Measurements from ENCODE around the gene CDT1.
A peak's percentile ranks its signal among the peaks of the same experiment; 100 is the strongest.
"Not testable (repeated sequence)": the region's sequence is repeated elsewhere in the genome, so short reads cannot be mapped to it uniquely, and the experiment has no call there.

CDT1 gene

DNA sequence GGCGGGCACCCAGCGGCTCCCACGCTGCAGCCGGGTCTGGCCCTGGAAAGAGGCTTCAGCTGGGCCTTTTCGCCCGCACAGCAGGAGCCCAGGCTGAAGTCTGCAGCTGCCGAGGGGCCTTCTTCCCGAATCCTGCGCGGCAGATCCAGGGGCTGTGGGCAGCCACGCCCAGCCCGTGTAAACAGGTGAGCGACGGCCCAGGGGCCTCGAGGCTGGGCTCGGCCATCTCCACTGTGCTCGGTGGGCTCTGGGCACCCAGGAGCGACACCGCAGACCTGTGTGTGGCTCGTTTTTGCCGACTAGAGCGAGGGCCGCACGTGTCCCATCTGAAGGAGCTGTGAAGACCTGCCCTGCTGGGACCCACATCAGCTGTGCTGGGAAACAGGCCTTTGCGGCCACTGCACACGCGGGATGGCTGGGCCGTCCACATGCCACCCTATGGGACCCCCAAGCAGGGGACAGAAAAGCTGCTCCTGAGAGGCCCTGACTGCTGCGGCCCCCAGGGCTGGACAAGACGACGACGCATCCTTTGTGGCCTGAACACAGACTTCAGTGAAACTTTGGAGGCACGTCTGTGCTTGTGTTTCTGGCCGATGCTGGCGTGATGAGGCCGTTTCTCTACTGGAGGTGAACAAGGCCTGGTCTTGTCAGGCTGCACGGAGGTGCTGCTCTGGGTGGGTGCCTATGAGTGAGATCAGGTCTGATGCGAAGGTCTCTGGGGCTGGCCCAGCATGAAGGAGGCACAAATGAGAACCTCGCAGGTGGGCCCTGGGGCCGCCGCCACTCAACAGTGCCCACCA, 13.3 kb downstream of the CDT1 start:
- DNase-seq (ENCODE audit: low spot score), result no peak

DNA sequence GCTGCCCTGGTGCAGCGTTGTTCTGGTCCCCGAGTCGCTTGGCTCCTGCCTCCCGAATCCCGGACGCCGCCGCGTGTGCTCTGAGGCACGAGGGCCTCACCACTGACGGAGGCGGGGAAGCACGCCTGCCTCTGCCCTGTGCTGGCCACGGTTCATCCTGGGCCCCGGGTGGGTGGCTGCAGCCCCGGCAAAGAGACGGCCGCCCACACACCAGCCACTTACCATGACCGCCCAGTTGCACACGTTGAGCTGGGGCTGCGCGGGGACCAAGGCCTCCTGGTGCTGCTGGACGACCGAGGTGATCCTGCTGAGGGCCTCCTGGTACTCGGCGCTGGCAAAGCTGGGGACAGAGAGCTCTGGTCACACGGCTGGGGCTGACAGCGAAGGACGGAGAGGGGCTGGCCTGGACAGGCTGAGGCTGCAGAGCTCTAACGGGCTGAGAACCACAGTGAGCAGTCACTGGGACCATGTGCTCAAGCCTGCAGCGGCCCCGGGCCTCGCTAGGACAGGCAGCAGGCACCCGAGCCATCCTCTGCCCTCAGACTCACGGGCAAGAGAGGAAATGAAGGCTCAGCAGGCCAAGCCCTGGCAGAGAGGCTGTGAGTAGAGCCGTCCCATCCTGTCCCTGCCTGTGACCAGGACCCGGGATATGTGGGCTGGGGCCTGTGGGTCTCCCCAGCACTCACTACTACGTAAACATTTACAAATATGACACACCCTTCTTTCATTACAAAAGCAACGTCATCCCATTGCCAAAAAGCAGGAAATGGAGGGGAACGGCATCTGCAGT, 14.4 kb downstream of the CDT1 start:
- DNase-seq (ENCODE audit: low spot score), result no peak

DNA sequence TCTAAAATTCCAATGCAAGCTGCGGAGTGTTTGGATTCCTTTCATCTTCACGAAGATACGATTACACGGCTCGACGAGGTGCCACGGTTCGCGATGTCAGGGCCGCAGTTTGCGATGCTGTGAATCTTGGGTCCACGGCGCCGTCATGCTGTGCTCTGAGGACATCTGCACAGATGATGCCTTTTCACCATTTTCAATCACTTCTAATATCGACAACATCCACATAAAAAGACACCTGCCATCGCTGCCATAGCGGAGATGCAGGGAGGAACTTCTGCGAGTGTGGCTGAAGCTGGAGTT, 14.9 kb downstream of the CDT1 start:
- DNase-seq (ENCODE audit: low spot score), result no peak

DNA sequence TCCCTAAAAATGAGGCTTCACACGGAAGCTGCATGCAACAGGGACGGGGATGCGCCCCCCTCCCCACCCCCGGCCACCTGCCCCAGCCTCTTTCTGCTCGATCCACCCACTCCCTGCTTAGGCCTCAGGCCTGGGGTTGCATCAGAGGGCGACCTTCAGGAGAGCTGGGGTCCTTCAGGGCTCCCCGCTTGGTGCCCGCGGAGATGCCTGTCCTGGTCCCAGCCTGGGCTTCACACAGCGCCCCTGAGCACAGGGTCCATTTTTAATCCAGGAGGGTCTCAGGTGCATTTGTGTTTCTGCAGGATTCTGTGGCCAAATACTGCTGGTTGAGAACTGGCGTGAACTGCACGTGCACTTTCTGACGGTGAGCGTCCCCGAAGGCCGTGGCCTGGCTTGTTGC, 15.5 kb downstream of the CDT1 start:
- DNase-seq (ENCODE audit: low spot score), result no peak

DNA sequence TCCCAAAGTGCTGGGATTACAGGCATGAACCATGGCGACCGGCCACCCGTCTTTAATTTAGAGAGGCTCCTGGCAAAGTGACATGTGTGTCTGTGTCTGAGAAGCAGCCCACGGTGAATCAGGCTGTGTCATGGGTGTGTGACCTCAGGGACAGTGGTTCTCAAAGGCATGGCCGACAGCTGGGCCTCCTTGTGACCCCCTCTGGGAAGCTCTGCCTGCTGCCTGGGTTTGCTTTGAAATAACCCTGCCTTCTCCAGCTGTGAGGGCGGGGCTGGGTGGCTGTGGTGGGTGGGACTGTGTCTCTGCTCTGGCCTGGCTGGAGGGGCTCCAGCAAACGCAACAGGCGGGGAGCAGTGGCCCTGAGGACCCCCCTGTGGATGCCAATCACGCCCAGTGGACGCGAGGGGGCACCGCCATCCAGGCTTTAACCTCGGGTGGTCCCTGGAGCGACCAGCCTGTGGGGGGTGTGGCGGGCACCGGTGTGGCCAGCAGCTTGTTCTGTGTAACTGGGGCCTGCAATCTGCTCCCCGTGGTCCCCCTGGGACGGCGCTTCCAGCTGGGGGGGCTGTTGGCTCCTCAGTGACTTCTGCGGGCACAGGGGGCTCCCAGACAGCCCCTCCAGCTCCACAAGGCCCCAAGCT, 16.9 kb downstream of the CDT1 start:
- no peak for DNase-seq (ENCODE audit: low spot score)

DNA sequence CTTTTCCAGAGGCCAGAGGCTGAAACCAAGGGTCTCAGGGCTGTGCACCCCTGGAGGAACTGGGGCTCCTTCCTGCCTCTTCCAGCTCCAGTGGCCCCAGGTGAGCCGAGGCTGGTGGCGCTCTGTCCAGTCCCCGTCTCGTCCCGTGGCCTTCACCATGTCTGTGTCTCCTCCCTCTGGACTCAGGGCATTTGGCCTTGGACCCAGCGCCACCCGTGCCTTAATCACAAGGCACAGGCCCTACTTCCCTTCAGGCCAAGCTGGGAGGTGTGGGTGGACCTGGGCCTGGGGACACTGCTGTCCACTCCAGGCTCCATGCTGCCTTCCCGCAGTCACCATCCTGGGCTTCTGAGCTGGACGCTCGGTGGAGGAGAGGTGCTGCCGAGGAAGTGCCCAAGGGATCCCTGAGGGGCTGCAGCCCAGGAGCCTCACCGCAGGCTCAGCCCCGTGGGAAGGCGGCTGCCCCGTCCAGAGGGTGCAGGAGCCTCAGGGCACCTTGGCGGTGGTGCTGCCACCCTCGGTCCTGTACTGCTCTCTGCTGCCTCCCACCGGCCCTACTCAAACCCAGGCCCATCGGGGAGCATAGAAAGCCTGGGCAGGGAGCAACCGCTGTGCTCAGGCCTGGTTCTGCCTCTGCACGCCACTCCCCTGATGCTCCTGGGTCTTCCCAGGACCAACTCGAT, 17.7 kb downstream of the CDT1 start:
- DNase-seq (ENCODE audit: low spot score), result no peak

DNA sequence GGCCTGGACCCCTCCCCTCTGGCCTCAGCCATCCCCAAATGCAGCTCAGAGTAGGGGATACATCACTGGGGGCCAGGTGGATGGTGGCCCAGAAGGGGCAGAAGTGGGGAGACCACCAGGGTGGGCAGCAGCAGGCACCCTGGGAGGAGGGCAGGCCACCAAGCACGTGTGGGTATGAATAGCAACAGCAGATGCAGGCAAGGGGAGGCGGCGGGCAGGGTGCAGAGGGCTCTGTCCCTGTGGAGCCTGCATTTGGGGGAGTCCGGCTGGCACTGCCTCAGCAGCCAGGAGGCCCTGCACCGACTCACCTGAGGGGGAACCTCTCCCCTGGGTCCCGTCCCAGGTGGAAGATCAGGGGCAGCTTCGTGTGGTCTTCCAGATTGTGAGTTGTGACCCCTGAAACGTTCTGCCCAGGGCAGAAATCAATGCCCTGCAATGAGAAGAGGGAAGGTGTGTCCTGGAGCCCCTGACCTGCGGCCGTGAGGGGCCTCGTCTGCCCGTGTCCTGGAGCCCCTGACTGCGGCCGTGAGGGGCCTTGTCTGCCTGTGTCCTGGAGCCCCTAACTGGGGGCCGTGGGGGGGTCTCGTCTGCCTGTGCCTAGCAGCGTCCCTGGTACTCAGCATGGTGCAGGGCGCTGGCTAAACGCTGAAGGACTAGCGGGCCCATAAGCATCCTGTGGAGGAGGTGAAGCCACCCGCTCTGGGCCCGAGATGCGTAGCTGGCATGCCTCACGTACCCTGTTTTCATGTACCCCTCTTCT, 18.9 kb downstream of the CDT1 start:
- DNase-seq (ENCODE audit: low spot score), result no peak

DNA sequence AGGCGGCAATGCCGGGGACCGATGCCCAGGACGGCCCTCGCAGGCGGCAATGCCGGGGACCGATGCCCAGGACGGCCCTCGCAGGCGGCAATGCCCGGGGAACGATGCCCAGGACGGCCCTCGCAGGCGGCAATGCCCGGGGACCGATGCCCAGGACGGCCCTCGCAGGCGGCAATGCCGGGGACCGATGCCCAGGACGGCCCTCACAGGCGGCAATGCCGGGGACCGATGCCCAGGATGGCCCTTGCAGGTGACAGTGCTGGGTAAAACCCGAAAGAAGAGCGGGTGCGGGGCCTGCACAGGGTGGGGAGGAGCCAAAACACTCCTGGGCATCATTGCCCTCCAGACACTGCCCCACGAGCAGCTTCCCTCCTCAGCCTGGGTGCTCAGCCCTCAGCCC, 20.1 kb downstream of the CDT1 start:
- not testable (repeated sequence) for DNase-seq (ENCODE audit: low spot score)

DNA sequence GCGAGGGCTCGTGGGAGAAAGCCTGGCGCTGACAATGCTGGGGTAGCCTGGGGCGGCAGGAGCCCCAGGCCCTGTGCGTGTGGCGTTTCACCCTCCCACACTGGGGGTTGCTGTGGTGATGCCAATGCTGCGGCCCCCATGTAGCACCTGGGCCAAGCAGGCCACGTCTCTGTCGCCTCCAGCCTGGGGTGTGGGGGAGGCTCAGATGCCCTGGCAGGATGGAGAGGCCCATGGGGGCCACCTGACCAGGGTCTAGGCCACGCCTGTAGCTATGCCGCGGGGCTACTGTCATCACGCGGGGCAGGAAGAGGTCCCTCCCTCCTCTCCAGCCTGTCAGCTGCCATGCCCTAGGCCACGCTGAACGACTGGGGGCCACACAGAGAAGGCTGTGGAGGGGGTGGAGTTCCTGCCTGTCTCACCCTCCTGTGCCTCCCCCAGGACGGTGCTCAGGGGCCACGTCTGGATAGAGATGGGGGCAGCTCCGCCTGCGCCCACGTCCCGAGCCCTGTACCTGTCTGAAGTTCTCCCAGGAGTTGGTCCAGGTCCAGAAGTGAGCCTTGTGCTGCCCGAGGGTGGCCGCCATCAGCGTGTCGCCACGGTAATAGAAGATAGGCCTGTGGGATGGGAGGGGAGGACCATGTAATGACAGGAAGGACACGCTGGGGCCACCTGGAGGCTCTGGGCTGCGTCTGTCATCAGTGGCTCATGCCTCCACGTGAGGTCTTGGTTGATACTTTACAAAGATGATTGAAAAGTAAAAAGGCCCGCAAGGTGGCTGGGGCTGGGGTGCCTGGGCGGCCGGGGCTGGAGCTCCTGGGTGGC, 20.9 kb downstream of the CDT1 start:
- no peak for DNase-seq (ENCODE audit: low spot score)

DNA sequence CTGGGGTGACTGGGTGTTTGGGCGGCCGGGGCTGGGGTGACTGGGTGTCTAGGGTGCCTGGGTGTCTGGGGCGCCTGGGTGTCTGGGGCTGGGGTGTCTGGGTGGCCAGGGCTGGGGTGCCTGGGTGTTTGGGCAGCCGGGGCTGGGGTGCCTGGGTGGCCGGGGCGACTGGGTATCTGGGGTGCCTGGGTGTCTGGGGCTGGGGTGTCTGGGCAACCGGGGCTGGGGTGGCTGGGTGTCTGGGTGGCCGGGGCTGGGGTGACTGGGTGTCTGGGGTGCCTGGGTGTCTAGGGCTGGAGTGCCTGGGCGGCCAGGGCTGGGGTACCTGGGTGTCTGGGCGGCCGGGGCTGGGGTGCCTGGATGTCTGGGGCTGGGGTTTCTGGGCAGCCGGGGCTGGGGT, 21.6 kb downstream of the CDT1 start:
- no peak for DNase-seq (ENCODE audit: low spot score)

DNA sequence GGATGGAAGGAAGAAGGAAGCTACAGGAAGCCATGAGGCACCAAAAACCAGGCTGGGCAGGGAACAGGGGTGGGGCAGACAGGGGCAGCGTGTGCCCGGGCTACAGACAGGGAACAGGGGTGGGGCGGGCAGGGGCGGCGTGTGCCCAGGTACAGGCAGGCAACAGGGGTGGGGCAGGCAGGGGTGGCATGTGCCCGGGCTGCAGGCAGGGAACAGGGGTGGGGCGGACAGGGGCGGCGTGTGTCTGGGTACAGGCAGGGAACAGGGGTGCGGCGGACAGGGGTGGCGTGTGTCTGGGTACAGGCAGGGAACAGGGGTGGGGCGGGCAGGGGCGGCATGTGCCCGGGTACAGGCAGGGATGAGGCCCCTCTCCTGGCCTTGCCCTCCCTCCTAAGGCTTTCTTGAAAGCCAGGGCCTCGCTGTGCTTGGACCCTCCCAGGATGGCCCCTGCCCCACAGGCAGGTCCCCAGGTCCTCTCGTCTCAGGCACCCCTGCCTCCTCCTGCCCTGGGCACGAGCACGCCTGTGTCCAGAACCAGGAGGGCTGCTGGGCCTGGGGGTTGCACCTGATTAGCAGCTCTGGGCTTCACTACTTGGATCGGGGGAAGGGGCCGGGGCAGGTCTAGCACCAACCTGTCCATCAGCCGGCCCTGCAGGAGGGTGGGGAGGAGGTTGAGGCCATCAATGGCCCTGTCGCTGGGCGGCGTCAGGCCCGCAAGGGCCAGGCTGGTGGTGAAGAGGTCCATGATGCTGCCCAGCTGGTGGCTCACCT, 22.7 kb downstream of the CDT1 start:
- DNase-seq (ENCODE audit: low spot score), result no peak

DNA sequence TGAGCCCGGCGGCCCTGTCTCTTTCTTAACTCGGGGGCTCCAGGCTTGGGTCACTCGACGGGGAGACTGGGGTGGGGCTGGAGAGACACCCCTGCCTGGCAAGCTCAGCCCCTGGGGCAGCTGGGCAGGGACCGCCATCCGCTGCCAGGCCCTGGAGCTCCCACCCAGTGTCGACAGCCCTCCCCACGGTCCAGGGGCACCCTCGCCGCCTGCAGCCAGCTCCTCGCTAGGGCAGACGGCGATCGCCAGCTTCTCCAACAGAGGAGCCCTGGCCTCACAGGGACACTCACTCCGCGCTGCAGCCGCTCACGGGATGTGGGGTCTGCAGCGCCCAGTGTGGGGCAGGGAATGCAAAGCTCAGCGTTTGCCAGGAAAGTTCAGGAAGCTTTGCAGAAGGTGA, 24.1 kb downstream of the CDT1 start:
- no peak for DNase-seq (ENCODE audit: low spot score)

DNA sequence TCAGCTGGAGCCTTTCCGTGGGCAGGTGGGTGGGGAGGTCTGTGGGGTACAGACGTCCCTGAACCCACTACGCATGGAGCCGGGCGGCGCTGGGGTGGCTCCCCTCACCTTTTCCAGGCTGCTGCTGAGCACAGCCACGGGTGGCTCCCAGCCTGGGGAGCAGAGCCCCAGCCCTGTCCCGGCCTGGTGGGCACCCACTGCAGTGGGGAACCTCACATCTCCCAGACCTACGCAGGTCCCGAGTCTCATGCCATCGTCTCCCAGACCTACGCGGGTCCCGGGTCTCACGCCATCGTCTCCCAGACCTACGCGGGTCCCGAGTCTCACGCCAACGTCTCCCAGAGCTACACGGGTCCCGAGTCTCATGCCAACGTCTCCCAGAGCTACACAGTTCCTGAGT, 25.1 kb downstream of the CDT1 start:
- DNase-seq (ENCODE audit: low spot score), result peak; percentile 34

DNA sequence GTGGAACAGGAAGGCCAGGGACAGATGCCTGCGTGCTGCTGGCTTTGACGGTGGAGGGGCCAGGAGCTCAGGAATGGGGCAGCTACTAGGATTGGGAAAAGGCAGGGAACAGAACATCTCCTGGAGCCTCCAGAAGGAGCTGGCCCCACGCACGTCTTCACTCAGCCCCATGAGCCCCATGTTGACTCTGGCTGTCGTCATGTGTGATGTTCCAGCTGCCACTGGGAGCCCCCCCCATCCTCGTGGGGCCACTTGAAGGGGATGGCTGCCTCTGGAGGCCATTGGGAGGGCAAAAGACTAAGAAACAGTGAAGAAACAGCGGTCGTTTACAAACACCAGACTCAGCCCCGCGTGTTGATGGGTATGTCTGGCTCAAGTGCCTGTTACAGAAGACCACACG, 26.7 kb downstream of the CDT1 start:
- no peak for DNase-seq (ENCODE audit: low spot score)

DNA sequence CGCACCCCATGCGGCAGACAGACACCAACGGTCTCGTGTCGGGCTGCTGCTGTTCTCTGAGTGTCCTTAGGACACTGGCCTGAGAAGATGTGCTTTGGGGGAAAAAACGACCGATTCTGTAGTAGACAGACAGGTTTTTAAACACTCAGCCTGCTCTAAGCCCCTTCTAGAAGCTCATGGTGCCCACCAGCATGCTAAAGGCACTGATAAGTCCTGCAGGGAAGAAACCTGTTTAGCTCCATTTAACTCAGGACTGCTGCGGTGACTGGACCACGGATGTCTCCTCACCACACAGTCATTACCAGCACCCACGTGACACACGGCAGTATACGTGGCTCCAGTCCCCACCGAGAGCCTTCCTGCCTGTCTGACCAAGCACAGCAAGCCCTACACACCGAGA, 27.2 kb downstream of the CDT1 start:
- no peak for DNase-seq (ENCODE audit: low spot score)

DNA sequence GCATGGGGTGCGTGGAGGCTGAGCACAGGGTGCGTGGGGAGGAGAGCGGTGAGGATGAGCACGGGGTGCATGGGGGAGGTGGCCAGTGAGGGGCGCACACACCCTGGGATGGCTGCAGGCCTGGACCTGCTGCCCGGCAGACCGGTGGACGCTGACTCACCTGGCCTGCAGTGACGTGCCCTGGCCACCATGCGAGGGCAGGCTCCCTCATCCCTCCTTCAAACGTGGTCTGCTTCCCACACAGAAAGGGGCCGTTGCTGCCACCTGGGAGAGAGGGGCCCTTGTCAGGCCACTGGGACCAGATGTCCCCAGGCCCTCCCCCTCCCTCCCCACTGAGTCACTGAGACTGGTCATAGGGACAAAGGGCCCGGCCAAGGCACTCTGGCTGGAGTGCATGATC, 28.2 kb downstream of the CDT1 start:
- DNase-seq (ENCODE audit: low spot score), result no peak

DNA sequence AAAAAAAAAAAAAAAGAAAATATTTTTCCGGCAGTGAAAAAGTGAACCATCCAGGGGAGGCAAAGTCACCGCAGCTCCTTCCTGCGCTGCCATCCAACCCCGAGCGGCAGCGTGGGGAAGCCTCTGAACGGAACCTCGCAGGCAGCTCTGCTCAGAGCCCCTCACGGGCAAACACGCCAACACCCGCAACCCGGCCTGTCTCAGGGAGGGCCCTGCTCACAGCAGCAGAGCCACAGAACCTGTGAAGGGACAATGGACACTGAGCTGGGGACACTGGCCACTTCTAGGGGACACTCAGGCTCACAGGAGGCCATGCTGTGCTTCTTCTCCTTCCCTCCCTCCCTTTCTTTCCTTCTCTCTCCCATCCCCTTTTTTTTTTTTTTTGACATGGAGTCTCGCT, 29.5 kb downstream of the CDT1 start:
- DNase-seq (ENCODE audit: low spot score), result no peak

DNA sequence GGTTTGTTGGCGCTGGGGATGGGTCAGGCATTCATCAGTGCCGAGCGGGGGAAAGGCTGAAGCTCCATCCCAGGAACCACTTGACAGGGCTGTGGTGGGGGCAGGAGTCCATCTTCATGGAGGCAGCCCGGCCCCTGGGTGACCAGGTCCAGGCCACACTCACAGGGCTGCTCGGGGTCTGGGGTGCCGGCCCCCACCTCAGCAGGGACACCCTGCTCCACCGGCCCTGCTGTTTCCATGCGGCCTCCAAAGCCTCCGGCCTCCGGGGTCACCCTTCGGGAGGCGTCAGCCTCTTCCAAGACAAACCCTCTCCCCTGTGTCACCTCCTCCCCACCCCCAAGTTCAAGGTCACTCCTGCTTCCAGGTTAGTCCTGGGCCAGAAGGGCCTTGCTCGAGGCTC, 31.1 kb downstream of the CDT1 start:
- DNase-seq (ENCODE audit: low spot score), result no peak

DNA sequence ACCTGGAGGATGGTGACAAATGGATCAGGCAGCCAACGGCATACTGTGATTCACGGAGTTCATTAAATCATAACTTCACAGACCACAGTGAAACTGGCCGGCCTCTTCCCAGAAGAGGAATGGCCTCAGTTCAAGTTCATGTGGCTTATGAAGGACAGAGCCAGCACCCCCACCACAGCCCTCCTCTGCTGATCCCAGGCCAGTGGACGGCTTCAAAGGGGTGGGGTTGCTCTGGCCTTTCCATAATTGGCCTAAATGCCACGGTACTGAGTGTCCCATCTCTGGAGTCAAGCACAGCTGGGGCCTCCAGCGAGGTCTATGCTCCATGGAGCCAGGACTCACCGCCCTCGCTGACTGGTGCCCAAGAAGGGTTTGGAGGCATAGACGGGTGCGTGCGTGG, 31.8 kb downstream of the CDT1 start:
- no peak for DNase-seq (ENCODE audit: low spot score)

DNA sequence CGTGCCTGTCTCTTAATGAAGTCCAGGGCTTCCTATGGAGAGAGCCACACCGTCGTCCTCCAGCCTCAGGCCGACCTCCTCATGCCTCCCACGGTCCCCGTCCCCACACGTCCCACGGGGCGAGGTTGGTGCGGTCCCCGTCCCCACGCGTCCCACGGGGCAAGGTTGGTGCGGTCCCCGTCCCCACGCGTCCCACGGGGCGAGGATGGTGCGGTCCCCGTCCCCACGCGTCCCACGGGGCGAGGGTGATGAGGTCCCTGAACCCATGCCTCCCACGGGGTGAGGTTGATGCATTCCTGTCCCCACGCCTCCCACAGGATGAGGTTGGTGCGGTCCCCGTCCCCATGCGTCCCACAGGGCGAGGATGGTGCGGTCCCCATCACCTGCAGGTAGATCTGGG, 32.2 kb downstream of the CDT1 start:
- no peak for DNase-seq (ENCODE audit: low spot score)

Data from Ammon's horn (tissue), 1 donor.